HCT116 (cell line): ENCODE data around the gene ABI1. TPM values are rescaled to one million over a fixed set of nuclear protein-coding genes. Genes with fewer than 3 reads are reported as not detected.

Source experiments
- ATAC-seq: fragments of 200-7000 bp; cut with Tn5 transposase; 2 replicates; pipeline ENCODE4 v1.9.1; 2020; ENCODE audit warnings: mild to moderate bottlenecking, moderate library complexity
- BruUV-seq: library from RNA; stranded (reverse); fragments of 400-500 nt; replicated peaks from 2 replicates; lab custom pipeline; 2021; lab: Mats Ljungman, UMichigan
- CTCF ChIA-PET: fragments of 300-600 bp; sonication (Branson Sonifier 250); formaldehyde crosslinking; loops from one replicate; lab custom pipeline; 2021; ENCODE audit warnings: antibody characterized with exemption; lab: Charles Lee
- POLR2A ChIA-PET: fragments of 300-600, 350-600 bp; sonication (Branson Sonifier 250); formaldehyde crosslinking; loops from one replicate; lab custom pipeline; 2021; ENCODE audit warnings: antibody characterized with exemption; lab: Charles Lee
- RAD21 ChIA-PET, 2 experiments: fragments of 300-600 bp; sonication (Branson Sonifier 250); formaldehyde crosslinking; loops; one replicate each; lab custom pipeline; 2023; ENCODE audit warnings: low total read pairs in 2 of 2; ENCODE audit not compliant: uncharacterized antibody in 2 of 2, unreplicated experiment in 2 of 2, low non-redundant PET in 1 of 2; lab: Charles Lee
- DNase-seq: peaks from one replicate; pipeline ENCODE4 v3.0.0-alpha.2; 2010; ENCODE audit warnings: low read depth, low spot score
- H2AFZ ChIP-seq: fragments of 200-600 bp; shearing (Covaris generic), sonication (generic); 2 replicates; pipeline ENCODE4 v1.6.1; 2017; ENCODE audit warnings: low read depth, mixed run types, mixed read lengths, antibody characterized with exemption, low read length; ENCODE audit not compliant: poor library complexity, severe bottlenecking
- H3K27ac ChIP-seq: 2 replicates; pipeline ENCODE4 v1.5.1; 2012; ENCODE audit warnings: low read depth, low read length
- H3K27me3 ChIP-seq: fragments of 200-600 bp; sonication (generic); 2 replicates; pipeline ENCODE4 v1.6.1; 2016; ENCODE audit warnings: mixed run types, low read length, mixed read lengths; ENCODE audit not compliant: insufficient read depth
- H3K36me3 ChIP-seq, 2 experiments: fragments of 200-500 bp in 1 of 2; fragments of 200-600 bp in 1 of 2; sonication (Bioruptor generic) in 1 of 2; sonication (generic) in 1 of 2; 2 replicates each; pipeline versions ENCODE4 v1.5.1 to v1.6.1; 2014 to 2016; ENCODE audit warnings: low read length in 2 of 2, inconsistent platforms in 1 of 2, mixed read lengths in 1 of 2, mixed run types in 1 of 2; ENCODE audit not compliant: insufficient read depth in 2 of 2, control insufficient read depth in 1 of 2
- H3K4me1 ChIP-seq, 2 experiments: fragments of 200-600 bp in 1 of 2; sonication (generic) in 1 of 2; 2 replicates each; pipeline versions ENCODE4 v1.5.1 to v1.6.1; 2012 to 2017; ENCODE audit warnings: low read length in 2 of 2, inconsistent platforms in 1 of 2, mild to moderate bottlenecking in 1 of 2, mixed read lengths in 1 of 2, mixed run types in 1 of 2, moderate library complexity in 1 of 2; ENCODE audit not compliant: insufficient read depth in 2 of 2, control insufficient read depth in 1 of 2
- H3K4me2 ChIP-seq: fragments of 200-600 bp; sonication (generic); 2 replicates; pipeline ENCODE4 v1.6.1; 2017; ENCODE audit warnings: mixed run types, low read length, mixed read lengths
- H3K4me3 ChIP-seq, 2 experiments: fragments of 200-600 bp in 1 of 2; sonication (generic) in 1 of 2; replicated peaks in 1 of 2; 2 replicates each; pipeline ENCODE4 v1.5.1; 2011 to 2016; ENCODE audit warnings: low read length in 2 of 2, control low read depth in 1 of 2, low read depth in 1 of 2, mild to moderate bottlenecking in 1 of 2, mixed read lengths in 1 of 2, mixed run types in 1 of 2
- H3K79me2 ChIP-seq: fragments of 200-600 bp; sonication (generic); 2 replicates; pipeline ENCODE4 v1.6.1; 2017; ENCODE audit warnings: mild to moderate bottlenecking, mixed run types, low read length, moderate library complexity, mixed read lengths; ENCODE audit not compliant: insufficient read depth
- H3K9ac ChIP-seq: fragments of 200-600 bp; sonication (generic); 2 replicates; pipeline ENCODE4 v1.6.1; 2016; ENCODE audit warnings: low read length, mixed read lengths
- H3K9me2 ChIP-seq: fragments of 200-600 bp; sonication (generic), shearing (Covaris generic); 2 replicates; pipeline ENCODE4 v1.6.1; 2017; ENCODE audit warnings: mixed run types, mild to moderate bottlenecking, moderate library complexity; ENCODE audit not compliant: insufficient read depth
- H3K9me3 ChIP-seq, 2 experiments: fragments of 200-500 bp in 1 of 2; fragments of 200-600 bp in 1 of 2; sonication (Bioruptor generic) in 1 of 2; sonication (generic) in 1 of 2; 2 replicates each; pipeline ENCODE4 v1.6.1; 2014 to 2017; ENCODE audit warnings: low read length in 2 of 2, mixed read lengths in 2 of 2, inconsistent platforms in 1 of 2, low read depth in 1 of 2, mild to moderate bottlenecking in 1 of 2, mixed run types in 1 of 2, moderate library complexity in 1 of 2; ENCODE audit not compliant: control insufficient read depth in 1 of 2, insufficient read depth in 1 of 2
- H4K20me1 ChIP-seq: fragments of 200-600 bp; sonication (generic), shearing (Covaris generic); 2 replicates; pipeline ENCODE4 v1.6.1; 2017; ENCODE audit warnings: mixed run types, mild to moderate bottlenecking, moderate library complexity; ENCODE audit not compliant: insufficient read depth
- ELF1 ChIP-seq: IDR thresholded peaks from 2 replicates; pipeline ENCODE4 v1.6.1; 2012; ENCODE audit warnings: low read depth, borderline replicate concordance
- EZH2 ChIP-seq: fragments of 200-600 bp; sonication (generic); IDR thresholded peaks from 2 replicates; pipeline ENCODE4 v1.6.1; 2017; ENCODE audit warnings: antibody characterized with exemption, mixed run types
- EZH2phosphoT487 ChIP-seq: fragments of 200-600 bp; IDR thresholded peaks from 2 replicates; pipeline ENCODE4 v1.6.1; 2018; ENCODE audit warnings: antibody characterized with exemption, borderline replicate concordance
- POLR2AphosphoS5 ChIP-seq: IDR thresholded peaks from 2 replicates; pipeline ENCODE4 v1.6.1; 2011; ENCODE audit warnings: mild to moderate bottlenecking, low read depth, low read length, moderate library complexity
- RAD21 ChIP-seq: IDR thresholded peaks from 2 replicates; pipeline ENCODE4 v1.6.1; 2012; ENCODE audit warnings: low read depth, mild to moderate bottlenecking
- SP1 ChIP-seq: IDR thresholded peaks from 2 replicates; pipeline ENCODE4 v1.6.1; 2012; ENCODE audit warnings: low read depth
- ZNF274 ChIP-seq: fragments of 200-500 bp; sonication (Bioruptor generic); IDR thresholded peaks from 2 replicates; pipeline ENCODE4 v1.6.1; 2014; ENCODE audit warnings: mild to moderate bottlenecking, low read depth, low read length, inconsistent platforms
- intact Hi-C: fragments of 100-400 bp; cut with micrococcal nuclease; formaldehyde crosslinking; loops from 2 replicates; pipeline ENCODE4 v1.10.0; 2022
- total RNA-seq: library from RNA; stranded (reverse); gene quantifications from one replicate; pipeline ENCODE4 v1.2.1, GENCODE V29; 2021; ENCODE audit not compliant: unreplicated experiment
- TF ChIP-seq, protein P1 (sequence below): IDR thresholded peaks from 2 replicates; pipeline ENCODE4 v1.6.1; 2012; ENCODE audit warnings: low read depth

ABI1 gene
- total RNA-seq, 1 experiment from 2014 or later, result 34.8 TPM

DNA sequence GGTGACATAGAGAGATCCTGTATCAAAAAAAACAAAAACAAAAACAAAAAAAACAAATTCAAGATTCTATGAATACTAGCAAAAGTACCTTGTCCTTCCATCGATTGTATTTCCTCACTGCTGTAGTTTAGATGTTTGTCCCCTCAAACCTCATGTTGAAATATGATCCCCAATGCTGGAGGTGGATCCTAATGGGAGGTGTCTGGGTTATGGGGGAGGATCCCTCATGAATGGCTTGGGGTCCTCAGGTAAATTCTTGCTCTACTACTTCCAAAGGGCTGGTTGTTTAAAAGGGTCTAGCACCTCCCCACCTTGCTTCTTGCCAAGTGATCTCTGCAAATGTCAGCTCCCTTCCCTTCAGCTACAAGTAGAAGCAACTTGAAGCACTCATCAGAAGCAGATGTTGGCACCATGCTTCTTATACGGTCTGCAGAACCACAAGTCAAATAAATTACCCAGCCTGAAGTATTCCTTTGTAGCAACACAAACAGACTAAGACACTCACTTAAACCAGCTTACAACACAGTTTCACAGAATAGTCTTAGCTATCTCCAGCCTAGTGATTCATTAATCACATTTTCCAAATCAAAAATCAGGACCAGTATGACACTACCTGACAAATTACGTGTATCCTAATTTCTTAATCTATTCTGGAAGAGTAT, 20.7 kb downstream of the ABI1 start (continued):
- TF ChIP-seq ELF1, result no peak
- no peak for TF ChIP-seq ZNF274

DNA sequence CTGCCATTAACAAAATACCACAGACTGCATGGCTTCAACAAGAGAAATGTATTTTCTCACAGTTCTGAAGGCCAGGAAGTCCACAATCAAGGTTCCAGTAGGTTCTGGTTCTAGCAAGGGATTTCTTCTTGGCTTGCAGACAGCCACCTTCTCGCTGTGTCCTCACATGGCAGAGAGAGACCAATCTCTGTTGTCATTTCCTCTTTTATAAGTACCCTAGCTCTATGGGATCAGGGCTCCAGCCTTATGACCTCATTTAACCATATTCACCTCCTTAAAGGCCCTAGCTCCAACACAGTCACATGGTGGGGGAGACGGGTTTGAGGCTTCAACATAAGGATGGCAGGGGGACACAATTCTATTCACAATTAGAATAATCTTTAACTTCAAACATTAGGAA, 23.6 kb downstream of the ABI1 start:
- no peak overlapping the region for H3K27ac ChIP-seq
- DNase-seq (no peak), ATAC-seq (no peak)
- no peaks in the 10 kb centered on the region for H3K4me1 ChIP-seq
- no peak overlapping the region for H2AFZ ChIP-seq
- no peaks in the 10 kb centered on the region for H3K27me3 ChIP-seq
- no peak overlapping the region for H3K9ac ChIP-seq
- H4K20me1 ChIP-seq, result no peaks in the 10 kb centered on the region
- H3K36me3 ChIP-seq, result no peaks in the 10 kb centered on the region
- no peak for TF ChIP-seq SP1
- TF ChIP-seq EZH2, result no peak
- TF ChIP-seq, protein P1, sequence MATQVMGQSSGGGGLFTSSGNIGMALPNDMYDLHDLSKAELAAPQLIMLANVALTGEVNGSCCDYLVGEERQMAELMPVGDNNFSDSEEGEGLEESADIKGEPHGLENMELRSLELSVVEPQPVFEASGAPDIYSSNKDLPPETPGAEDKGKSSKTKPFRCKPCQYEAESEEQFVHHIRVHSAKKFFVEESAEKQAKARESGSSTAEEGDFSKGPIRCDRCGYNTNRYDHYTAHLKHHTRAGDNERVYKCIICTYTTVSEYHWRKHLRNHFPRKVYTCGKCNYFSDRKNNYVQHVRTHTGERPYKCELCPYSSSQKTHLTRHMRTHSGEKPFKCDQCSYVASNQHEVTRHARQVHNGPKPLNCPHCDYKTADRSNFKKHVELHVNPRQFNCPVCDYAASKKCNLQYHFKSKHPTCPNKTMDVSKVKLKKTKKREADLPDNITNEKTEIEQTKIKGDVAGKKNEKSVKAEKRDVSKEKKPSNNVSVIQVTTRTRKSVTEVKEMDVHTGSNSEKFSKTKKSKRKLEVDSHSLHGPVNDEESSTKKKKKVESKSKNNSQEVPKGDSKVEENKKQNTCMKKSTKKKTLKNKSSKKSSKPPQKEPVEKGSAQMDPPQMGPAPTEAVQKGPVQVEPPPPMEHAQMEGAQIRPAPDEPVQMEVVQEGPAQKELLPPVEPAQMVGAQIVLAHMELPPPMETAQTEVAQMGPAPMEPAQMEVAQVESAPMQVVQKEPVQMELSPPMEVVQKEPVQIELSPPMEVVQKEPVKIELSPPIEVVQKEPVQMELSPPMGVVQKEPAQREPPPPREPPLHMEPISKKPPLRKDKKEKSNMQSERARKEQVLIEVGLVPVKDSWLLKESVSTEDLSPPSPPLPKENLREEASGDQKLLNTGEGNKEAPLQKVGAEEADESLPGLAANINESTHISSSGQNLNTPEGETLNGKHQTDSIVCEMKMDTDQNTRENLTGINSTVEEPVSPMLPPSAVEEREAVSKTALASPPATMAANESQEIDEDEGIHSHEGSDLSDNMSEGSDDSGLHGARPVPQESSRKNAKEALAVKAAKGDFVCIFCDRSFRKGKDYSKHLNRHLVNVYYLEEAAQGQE, result no peak
- TF ChIP-seq POLR2AphosphoS5, result no peak
- TF ChIP-seq EZH2phosphoT487, result no peak
- TF ChIP-seq RAD21, result no peak
- H3K4me2 ChIP-seq, result no peak overlapping the region
- RAD21 ChIA-PET, result interaction anchor here in 1 of 2 experiments (0.5 kb wide), 1 partner anchor 45 kb away, joined by 3 read pairs; no protein-coding TSS in a partner anchor
- CTCF ChIA-PET, result no interaction called here
- POLR2A ChIA-PET, result no interaction called here
- no peaks in the 10 kb centered on the region for H3K9me3 ChIP-seq
- no peak overlapping the region for H3K4me3 ChIP-seq
- no TSS peak for BruUV-seq
- intact Hi-C loops, result no loop called here
- H3K79me2 ChIP-seq, result peaks cover 39% of the 10 kb centered on the region
- no peaks in the 10 kb centered on the region for H3K9me2 ChIP-seq
